ENCODE measurements around the gene PTER. TPM values are rescaled to one million over a fixed set of nuclear protein-coding genes. Genes with fewer than 3 reads are reported as not detected.

PTER gene
- total and polyA plus RNA-seq, 10 of the 15 experiments (the other 5 are each of a cell fraction or from before 2014, with no cell fraction given) = 16.0 to 31.2 (median 23.1) TPM

- in situ Hi-C loops (cut with MboI) = no loop called here
- CTCF ChIA-PET = interaction anchor here (1.6 kb wide), 1 partner anchor 11 kb away, joined by 4 read pairs; no protein-coding TSS in a partner anchor
- H3K27ac ChIP-seq (ENCODE audit: control insufficient read depth, insufficient read depth) = no peak overlapping the region
Observed at GRCh38 chr10:16491933-16492332, 55.1 kb downstream of the PTER start.

More at GRCh38 chr10:16491933-16492332, 55.1 kb downstream of the PTER start:
- H3K4me2 ChIP-seq (ENCODE audit: control insufficient read depth, insufficient read depth) = no peak overlapping the region
- FAIRE-seq (no peak), DNase-seq (ENCODE audit: low read depth, low spot score) (no peak), ATAC-seq (no peak)
- no peak overlapping the region for H3K4me3 ChIP-seq
- H4K20me1 ChIP-seq (ENCODE audit: control insufficient read depth, insufficient read depth) = no peaks in the 10 kb centered on the region
- H2AFZ ChIP-seq (ENCODE audit: control insufficient read depth, low read depth, low read length) = no peak overlapping the region
- no peaks in the 10 kb centered on the region for H3K27me3 ChIP-seq (replicated peaks in 1 of 2; ENCODE audit: control insufficient read depth in 2 of 2, insufficient read depth in 2 of 2, low read length in 1 of 2)
- H3K9me3 ChIP-seq (replicated peaks; ENCODE audit: control insufficient read depth, insufficient read depth, low read length) = no peaks in the 10 kb centered on the region
- intact Hi-C loops (cut with micrococcal nuclease; ENCODE audit: unreplicated experiment) = no loop called here
- RAD21 ChIA-PET (ENCODE audit: unreplicated experiment) = no interaction called here
- BruUV-seq (replicated peaks) = no TSS peak
- H3K4me1 ChIP-seq (ENCODE audit: control insufficient read depth, insufficient read depth, low read length) = no peaks in the 10 kb centered on the region
- no peaks in the 10 kb centered on the region for H3K79me2 ChIP-seq (ENCODE audit: control insufficient read depth, insufficient read depth, low read length)
- WGBS (ENCODE audit: insufficient coverage, insufficient replicate concordance, low lambda C conversion rate, missing lambda C conversion rate) = 100% methylated on average over 2 of the region's 2 CpGs
- TF ChIP-seq, protein P1, sequence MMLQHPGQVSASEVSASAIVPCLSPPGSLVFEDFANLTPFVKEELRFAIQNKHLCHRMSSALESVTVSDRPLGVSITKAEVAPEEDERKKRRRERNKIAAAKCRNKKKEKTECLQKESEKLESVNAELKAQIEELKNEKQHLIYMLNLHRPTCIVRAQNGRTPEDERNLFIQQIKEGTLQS (IDR thresholded peaks at IDR 0.05; ENCODE audit: borderline replicate concordance, extremely low read depth, low read depth, low read length) = no peak
- TF ChIP-seq ZBTB40 (IDR thresholded peaks at IDR 0.05; ENCODE audit: borderline replicate concordance) = no peak
- TF ChIP-seq, protein P2, sequence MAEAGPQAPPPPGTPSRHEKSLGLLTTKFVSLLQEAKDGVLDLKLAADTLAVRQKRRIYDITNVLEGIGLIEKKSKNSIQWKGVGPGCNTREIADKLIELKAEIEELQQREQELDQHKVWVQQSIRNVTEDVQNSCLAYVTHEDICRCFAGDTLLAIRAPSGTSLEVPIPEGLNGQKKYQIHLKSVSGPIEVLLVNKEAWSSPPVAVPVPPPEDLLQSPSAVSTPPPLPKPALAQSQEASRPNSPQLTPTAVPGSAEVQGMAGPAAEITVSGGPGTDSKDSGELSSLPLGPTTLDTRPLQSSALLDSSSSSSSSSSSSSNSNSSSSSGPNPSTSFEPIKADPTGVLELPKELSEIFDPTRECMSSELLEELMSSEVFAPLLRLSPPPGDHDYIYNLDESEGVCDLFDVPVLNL (IDR thresholded peaks at IDR 0.05; ENCODE audit: low read depth, low read length) = no peak
- no peak for TF ChIP-seq KLF5 (IDR thresholded peaks at IDR 0.05; ENCODE audit: partially characterized antibody)
- no peak for TF ChIP-seq NR2F1 (conservative IDR thresholded peaks at IDR 0.05)
- TF ChIP-seq MAX (IDR thresholded peaks at IDR 0.05; ENCODE audit: low read depth, low read length) = no peak
- no peak for TF ChIP-seq ZNF207 (IDR thresholded peaks at IDR 0.05; ENCODE audit: borderline replicate concordance)
- TF ChIP-seq NFYB (IDR thresholded peaks at IDR 0.05; ENCODE audit: insufficient read depth, low read depth, low read length) = no peak
- no peak for TF ChIP-seq WRNIP1 (IDR thresholded peaks at IDR 0.05; ENCODE audit: borderline replicate concordance, low read depth, low read length)
- TF ChIP-seq HDAC2 (IDR thresholded peaks at IDR 0.05) = no peak
- no peak for TF ChIP-seq SP1 (IDR thresholded peaks at IDR 0.05; ENCODE audit: low read depth, low read length)
- TF ChIP-seq EZH2 (IDR thresholded peaks at IDR 0.05; ENCODE audit: borderline replicate concordance, control insufficient read depth, low read depth, low read length) = no peak
- no peak for TF ChIP-seq SIN3A (IDR thresholded peaks at IDR 0.05; ENCODE audit: low read depth, low read length)
- no peak for TF ChIP-seq ZNF622 (IDR thresholded peaks at IDR 0.05)
- no peak for TF ChIP-seq POLR2AphosphoS5 (IDR thresholded peaks at IDR 0.05; ENCODE audit: low read length)
- POLR2A ChIA-PET = no interaction called here
- SMC1A ChIA-PET (ENCODE audit: uncharacterized antibody, unreplicated experiment) = interaction anchor here (0.9 kb wide), 1 partner anchor 84 kb away, joined by 3 read pairs; no protein-coding TSS in a partner anchor
- no peak overlapping the region for H3K9ac ChIP-seq (ENCODE audit: control insufficient read depth, insufficient read depth, low read length)
- peaks cover 0 to 6% of the 10 kb centered on the region in 2 experiments; a peak in 2 of 4 replicates for H3K36me3 ChIP-seq (ENCODE audit: control insufficient read depth in 2 of 2, insufficient read depth in 2 of 2, low read length in 1 of 2)
